ENCODE results near the gene SFXN1. TPM values are rescaled to one million over a fixed set of nuclear protein-coding genes. Genes with fewer than 3 reads are reported as not detected.

Gene SFXN1
- total RNA-seq, 1 donor from 2014 or later, result 181 TPM

- no peak overlapping the region for H3K27ac ChIP-seq
- H3K4me3 ChIP-seq, result no peak overlapping the region
- peak overlapping the region; percentile 66 for H2AFZ ChIP-seq (replicated peaks)
- no peaks in the 10 kb centered on the region for H3K27me3 ChIP-seq
- no peaks in the 10 kb centered on the region for H3K9me3 ChIP-seq (ENCODE audit: low read depth)
- TF ChIP-seq CTCF (IDR thresholded peaks at IDR 0.05), result peak; percentile 74
- TF ChIP-seq EZH2 (IDR thresholded peaks at IDR 0.05), result no peak
- TF ChIP-seq EZH2phosphoT487 (IDR thresholded peaks at IDR 0.05), result no peak
- peaks cover 11% of the 10 kb centered on the region for H3K4me1 Mint-ChIP-seq
- H3K4me2 ChIP-seq, result no peak overlapping the region
- no peaks in the 10 kb centered on the region for H3F3A ChIP-seq (ENCODE audit: low read depth)
- H3K9me3 Mint-ChIP-seq, result no peaks in the 10 kb centered on the region
- no peaks in the 10 kb centered on the region for H3K79me2 ChIP-seq (ENCODE audit: low read depth)
- no peak overlapping the region for H3K4me3 Mint-ChIP-seq
- peaks cover 6% of the 10 kb centered on the region for H3K27me3 Mint-ChIP-seq (ENCODE audit: insufficient read depth, low read depth)
- peak; percentile 68 for DNase-seq (ENCODE audit: low spot score)
- H3K4me1 ChIP-seq, result no peaks in the 10 kb centered on the region
- no peak overlapping the region for H3K9ac ChIP-seq
- no peak overlapping the region for H3K27ac Mint-ChIP-seq
- H4K20me1 ChIP-seq (ENCODE audit: low read depth), result no peaks in the 10 kb centered on the region
- H3K36me3 ChIP-seq, result no peaks in the 10 kb centered on the region
- no peaks in the 10 kb centered on the region for H3K36me3 Mint-ChIP-seq
These were observed 14.1 kb upstream of the SFXN1 start for GRCh38 chr5:175464074-175464941.

- DNase-seq (ENCODE audit: low spot score), result no peak
- H3K79me2 ChIP-seq (ENCODE audit: low read depth), result no peaks in the 10 kb centered on the region
- H3K9me3 ChIP-seq (ENCODE audit: low read depth), result no peaks in the 10 kb centered on the region
- H3K9ac ChIP-seq, result no peak overlapping the region
- no peaks in the 10 kb centered on the region for H3K9me3 Mint-ChIP-seq
- H3K4me3 ChIP-seq, result no peak overlapping the region
- no peaks in the 10 kb centered on the region for H3F3A ChIP-seq (ENCODE audit: low read depth)
- peak overlapping the region; percentile 66 for H2AFZ ChIP-seq (replicated peaks)
- no peaks in the 10 kb centered on the region for H3K36me3 ChIP-seq
- H3K27me3 Mint-ChIP-seq (ENCODE audit: insufficient read depth, low read depth), result peaks cover 6% of the 10 kb centered on the region
- H3K27ac Mint-ChIP-seq, result no peak overlapping the region
- peaks cover 11% of the 10 kb centered on the region for H3K4me1 Mint-ChIP-seq
- H3K4me1 ChIP-seq, result no peaks in the 10 kb centered on the region
- H3K27me3 ChIP-seq, result no peaks in the 10 kb centered on the region
- TF ChIP-seq EZH2phosphoT487 (IDR thresholded peaks at IDR 0.05) (no peak), CTCF (IDR thresholded peaks at IDR 0.05) (no peak), EZH2 (IDR thresholded peaks at IDR 0.05) (no peak)
- no peak overlapping the region for H3K4me3 Mint-ChIP-seq
- H3K27ac ChIP-seq, result no peak overlapping the region
- no peaks in the 10 kb centered on the region for H3K36me3 Mint-ChIP-seq
- no peak overlapping the region for H3K4me2 ChIP-seq
- H4K20me1 ChIP-seq (ENCODE audit: low read depth), result no peaks in the 10 kb centered on the region
These were observed 13.5 kb upstream of the SFXN1 start for GRCh38 chr5:175464942-175465233.

GRCh38 chr5:175465282-175465681 is 13.1 kb upstream of the SFXN1 start:
- no peaks in the 10 kb centered on the region for H3K9me3 Mint-ChIP-seq
- H3K27me3 Mint-ChIP-seq (ENCODE audit: insufficient read depth, low read depth), result peaks cover 6% of the 10 kb centered on the region
- H3K36me3 Mint-ChIP-seq, result no peaks in the 10 kb centered on the region
- Histone ChIP-seq H4K20me1 (ENCODE audit: low read depth) (no peaks in the 10 kb centered on the region), H3K4me1 (no peaks in the 10 kb centered on the region), H3F3A (ENCODE audit: low read depth) (peaks cover 3% of the 10 kb centered on the region), H3K4me3 (no peak overlapping the region), H3K4me2 (no peak overlapping the region), H3K79me2 (ENCODE audit: low read depth) (no peaks in the 10 kb centered on the region), H3K36me3 (no peaks in the 10 kb centered on the region), H3K9ac (no peak overlapping the region), H3K27ac (no peak overlapping the region), H3K9me3 (ENCODE audit: low read depth) (no peaks in the 10 kb centered on the region), H2AFZ (replicated peaks) (no peak overlapping the region), H3K27me3 (no peaks in the 10 kb centered on the region)
- DNase-seq (ENCODE audit: low spot score), result no peak
- H3K27ac Mint-ChIP-seq, result no peak overlapping the region
- TF ChIP-seq EZH2 (IDR thresholded peaks at IDR 0.05) (no peak), CTCF (IDR thresholded peaks at IDR 0.05) (no peak), EZH2phosphoT487 (IDR thresholded peaks at IDR 0.05) (no peak)
- H3K4me3 Mint-ChIP-seq, result no peak overlapping the region
- H3K4me1 Mint-ChIP-seq, result peaks cover 11% of the 10 kb centered on the region

Data from neural progenitor cell (in vitro differentiated cells).